Right cardiac atrium (tissue), 5 donors: ENCODE measurements around the gene DHRS4. TPM values are rescaled to one million over a fixed set of nuclear protein-coding genes. Genes with fewer than 3 reads are reported as not detected.
"Not testable (repeated sequence)": the region's sequence is repeated elsewhere in the genome, so short reads cannot be mapped to it uniquely, and the experiment has no call there.

ENCODE experiments used
- ATAC-seq, 2 donors: fragments of 200-7000 bp; cut with Tn5 transposase; one replicate each; pipeline versions ENCODE4 v1.8.0 to v1.9.1; 2020; ENCODE audit warnings: moderate library complexity in 2 of 2, mild to moderate bottlenecking in 1 of 2
- DNase-seq, 3 donors: peaks; one replicate each; pipeline ENCODE4 v3.0.0-alpha.2; 2020
- H3K27ac ChIP-seq: one replicate; pipeline ENCODE4 v1.5.1; 2013; ENCODE audit warnings: mild to moderate bottlenecking, low read length, control low read depth, moderate library complexity
- H3K27me3 ChIP-seq: one replicate; pipeline ENCODE4 v1.6.1; 2013; ENCODE audit not compliant: control insufficient read depth, insufficient read depth
- H3K4me1 ChIP-seq: one replicate; pipeline ENCODE4 v1.6.1; 2013; ENCODE audit warnings: low read length; ENCODE audit not compliant: control insufficient read depth, insufficient read depth
- H3K4me3 ChIP-seq: one replicate; pipeline ENCODE4 v1.5.1; 2013; ENCODE audit warnings: low read length, control low read depth
- H3K9me3 ChIP-seq: one replicate; pipeline ENCODE4 v1.6.1; 2013; ENCODE audit warnings: low read length; ENCODE audit not compliant: control insufficient read depth
- WGBS: extraction: QIAGEN DNeasy Blood & Tissue Kit; methylation state at CpG from one replicate; pipeline ENCODE4 v1.1.7; 2013; 5-methylcytosine and 5-hydroxymethylcytosine counted together
- intact Hi-C, 4 donors: fragments of 100-400 bp; cut with DNase I; formaldehyde crosslinking; loops; one replicate each; pipeline versions ENCODE4 v1.11.0 to v1.14.0; 2022 to 2023
- polyA plus RNA-seq: library from polyadenylated mRNA; stranded (reverse); fragments of 200-250 nt; gene quantifications from one replicate; pipeline ENCODE4 v1.2.3, GENCODE V29; 2013
- total RNA-seq, 4 donors: library from RNA; stranded (reverse); fragmentation: NEBNext Ultra II Directional; extraction: Animal tissue kit (Norgen Biotek cat#: 25700); gene quantifications; one replicate each; pipeline ENCODE4 v1.2.1, GENCODE V29; 2021
- donor health status: healthy with polysubstance abuse.
- donor health status: DM: no; HTN: yes; CAD: no.
- donor health status: DM: no; HTN: no; CAD: no.
- donor health status: DM: no; HTN: yes; CAD: no; lungs with severe emphysema.
- donor health status: DM: yes; HTN: yes; CAD: no.

The DHRS4 gene
- total and polyA plus RNA-seq, 5 donors: 19.9 to 52.7 (median 27.4) TPM

DNA sequence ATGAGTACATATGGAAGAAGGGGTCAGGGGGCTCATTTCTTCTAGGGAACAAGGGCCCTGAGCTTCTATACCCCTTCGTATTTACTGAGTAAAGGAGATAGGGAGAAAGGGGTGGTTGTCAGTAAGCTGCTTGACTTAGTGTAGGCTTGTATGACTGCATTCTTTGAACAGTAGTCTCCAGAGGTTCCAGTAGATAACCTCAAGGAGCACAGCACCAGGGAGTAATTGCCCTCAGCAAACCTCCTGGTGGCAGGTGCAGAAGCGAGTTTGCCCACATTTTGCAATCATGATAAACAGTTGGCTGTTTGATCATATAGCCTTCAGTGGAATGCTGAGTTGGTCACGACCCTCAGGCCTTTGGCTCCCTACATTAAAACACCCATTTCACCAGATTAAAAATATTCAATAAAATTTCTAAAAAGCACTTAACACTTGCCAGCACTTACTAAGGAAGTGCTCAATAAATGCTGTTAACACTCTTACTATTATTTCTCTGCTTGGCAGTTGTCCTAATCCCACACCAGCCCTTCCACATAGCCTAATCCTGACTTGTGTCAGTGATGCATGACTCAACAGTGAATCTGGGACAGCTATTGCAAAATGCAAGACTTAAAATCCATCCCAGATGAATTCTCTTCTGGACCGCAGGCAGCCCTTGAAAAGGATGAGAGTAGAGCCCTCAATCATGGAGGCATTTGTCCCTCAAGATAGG, 31.5 kb downstream of the DHRS4 start:
- WGBS: 63% methylated on average over 4 of the region's 4 CpGs
- H3K27ac ChIP-seq: no peak overlapping the region
- ATAC-seq (peak; percentile 47 to 67), DNase-seq (peak in 2 of 3 donors; percentile 20 to 33)
- H3K4me3 ChIP-seq: no peak overlapping the region
- no peaks in the 10 kb centered on the region for H3K27me3 ChIP-seq
- H3K9me3 ChIP-seq: no peaks in the 10 kb centered on the region
- no peaks in the 10 kb centered on the region for H3K4me1 ChIP-seq
- intact Hi-C loops: loop anchor here in 2 of 4 donors (5.0 to 10.0 kb wide), 2 partner anchors 52 to 110 kb away; partner anchors contain the start of gene PCK2 (in 2 of the 2)

DNA sequence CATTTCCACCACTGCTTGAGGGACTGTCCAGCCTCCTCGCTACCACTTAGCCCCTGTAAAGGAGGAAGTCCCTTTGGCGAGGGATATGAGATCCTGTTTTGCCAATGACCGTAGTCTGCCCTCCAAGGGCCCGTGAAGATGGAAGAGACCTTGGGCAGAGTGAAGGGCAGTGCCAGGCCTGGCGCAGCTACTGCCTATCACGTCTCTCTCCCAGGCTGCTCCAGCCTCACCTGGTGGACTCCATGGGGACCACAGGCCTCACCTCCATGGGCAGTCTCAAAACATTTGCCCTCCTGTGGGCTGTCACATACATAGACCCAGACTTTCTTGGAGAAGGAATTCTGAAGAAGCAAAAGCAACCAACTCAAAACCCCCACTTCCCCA, 34.6 kb downstream of the DHRS4 start:
- H3K9me3 ChIP-seq, DNase-seq: not testable (repeated sequence)
- peak in 1 of 2 donors; percentile 9 for ATAC-seq

DNA sequence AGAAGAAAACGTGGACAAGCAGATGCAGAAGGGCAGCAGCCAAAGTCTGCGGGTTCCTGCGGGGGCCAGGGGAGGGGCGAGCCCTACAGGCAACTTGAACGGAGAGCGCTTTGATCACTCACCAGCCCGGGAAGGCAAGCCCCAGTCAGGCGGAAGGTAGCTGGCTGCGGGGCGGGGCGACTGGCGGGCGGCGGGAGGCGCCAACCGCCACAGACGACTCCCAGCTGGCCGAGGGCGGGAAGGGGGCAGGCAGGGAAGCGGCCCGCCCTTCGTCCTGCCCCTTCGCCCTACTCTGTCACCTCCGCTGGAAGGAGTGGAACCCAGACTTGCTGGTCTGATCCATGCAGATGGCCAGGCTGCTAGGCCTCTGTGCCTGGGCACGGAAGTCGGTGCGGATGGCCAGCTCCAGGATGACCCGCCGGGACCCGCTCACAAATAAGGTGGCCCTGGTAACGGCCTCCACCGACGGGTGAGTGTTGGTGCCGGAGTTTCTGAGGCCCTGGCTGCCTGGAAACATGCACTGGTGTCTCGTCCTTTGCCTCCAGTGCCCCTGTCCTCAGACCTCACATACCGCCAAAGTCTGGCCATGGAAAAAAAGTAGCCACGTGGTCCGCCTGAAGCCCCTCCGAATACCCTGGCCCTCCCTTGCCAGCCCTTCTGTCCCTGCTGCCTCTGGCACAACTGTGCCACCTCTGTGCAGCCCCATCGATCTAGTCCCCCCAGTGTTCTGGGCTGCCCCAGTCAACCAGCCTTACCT, 35.2 kb downstream of the DHRS4 start, which contains the start of gene DHRS4L2:
DHRS4L2 (plus strand) TSS at position 323 of the 757 bp plus-strand sequence; CDS start at position 342, 19 bp downstream.
- peak within 1 kb of the TSS; percentile 31 for H3K27ac ChIP-seq
- not testable (repeated sequence) for H3K4me1 ChIP-seq, H3K27me3 ChIP-seq, H3K9me3 ChIP-seq
- ATAC-seq (peak; percentile 95 to 97), DNase-seq (peak; percentile 91 to 96 (median 93))
- H3K4me3 ChIP-seq: peak within 1 kb of the TSS; percentile 18
- intact Hi-C loops: loop anchor here in 2 of 4 donors (5.0 to 10.0 kb wide), 2 partner anchors 49 to 106 kb away; partner anchors contain the start of gene PCK2 (in 2 of the 2)
- 9% methylated on average over 40 of the region's 40 CpGs for WGBS

More for the DNA sequence above, 34.6 kb downstream of the DHRS4 start:
- not testable (repeated sequence) for H3K4me3 ChIP-seq, H3K27ac ChIP-seq, H3K27me3 ChIP-seq, H3K4me1 ChIP-seq
- intact Hi-C loops: loop anchor here in 2 of 4 donors (5.0 to 10.0 kb wide), 2 partner anchors 49 to 107 kb away; partner anchors contain the start of gene PCK2 (in 2 of the 2)
- WGBS: 67% methylated on average over 6 of the region's 6 CpGs

DNA sequence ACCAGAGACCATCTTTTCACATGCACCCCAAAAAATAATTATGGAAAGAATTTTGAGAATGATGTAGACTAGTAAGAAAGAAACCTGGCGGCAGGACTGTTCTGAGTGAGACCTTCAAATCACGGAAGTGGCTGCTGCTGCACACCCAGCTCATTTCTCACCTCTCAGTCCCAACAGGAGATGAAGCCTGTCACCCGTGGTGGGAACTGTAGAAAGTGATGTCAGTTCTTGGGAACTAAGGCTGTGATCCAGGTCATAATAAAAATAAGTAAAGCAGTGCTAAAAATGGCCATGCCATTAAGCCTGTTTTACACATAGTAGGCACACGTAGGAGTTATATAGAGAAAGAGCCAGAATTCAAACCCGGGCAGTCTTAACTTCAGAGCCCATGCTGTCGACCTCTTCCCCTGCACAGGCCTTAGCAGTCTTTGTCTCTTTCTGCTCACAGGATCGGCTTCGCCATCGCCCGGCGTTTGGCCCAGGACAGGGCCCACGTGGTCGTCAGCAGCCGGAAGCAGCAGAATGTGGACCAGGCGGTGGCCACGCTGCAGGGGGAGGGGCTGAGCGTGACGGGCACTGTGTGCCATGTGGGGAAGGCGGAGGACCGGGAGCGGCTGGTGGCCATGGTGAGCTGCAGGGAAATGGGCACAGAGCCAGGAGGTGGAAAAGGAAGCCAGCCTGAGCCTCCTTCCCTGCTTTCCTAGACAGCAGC, 36.3 kb downstream of the DHRS4 start:
- WGBS: 60% methylated on average over 21 of the region's 21 CpGs
- peak; percentile 65 to 79 (median 75) for DNase-seq
- peak; percentile 7 to 20 for ATAC-seq
- H3K9me3 ChIP-seq, H3K27ac ChIP-seq, H3K4me3 ChIP-seq, H3K4me1 ChIP-seq, H3K27me3 ChIP-seq: not testable (repeated sequence)
- intact Hi-C loops: loop anchor here in 2 of 4 donors (5.0 to 10.0 kb wide), 2 partner anchors 47 to 105 kb away; partner anchors contain the start of gene PCK2 (in 2 of the 2)

DNA sequence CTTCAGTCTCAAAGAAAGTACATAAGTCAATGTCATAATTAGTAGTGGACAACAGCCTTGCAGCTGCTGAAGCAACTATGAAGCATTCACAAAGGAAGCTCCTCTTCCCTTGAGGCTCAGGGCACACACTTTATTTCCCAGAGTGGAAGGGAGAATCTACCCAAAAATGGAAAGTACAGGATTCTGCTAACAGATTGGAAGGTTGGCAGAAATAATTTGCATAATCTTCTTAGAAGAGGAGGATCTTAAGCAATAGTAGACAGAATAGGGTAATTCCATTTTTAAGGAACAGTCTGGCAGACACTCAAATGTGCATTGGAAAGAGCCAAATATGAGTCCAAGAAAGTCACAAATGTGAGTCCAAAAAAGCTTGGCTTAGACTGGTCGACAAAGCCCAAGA, 37.4 kb downstream of the DHRS4 start:
- H3K4me3 ChIP-seq, DNase-seq, intact Hi-C loops, ATAC-seq, H3K4me1 ChIP-seq, H3K27me3 ChIP-seq, H3K27ac ChIP-seq, H3K9me3 ChIP-seq: not testable (repeated sequence)
- 65% methylated on average over 1 of the region's 1 CpG for WGBS

DNA sequence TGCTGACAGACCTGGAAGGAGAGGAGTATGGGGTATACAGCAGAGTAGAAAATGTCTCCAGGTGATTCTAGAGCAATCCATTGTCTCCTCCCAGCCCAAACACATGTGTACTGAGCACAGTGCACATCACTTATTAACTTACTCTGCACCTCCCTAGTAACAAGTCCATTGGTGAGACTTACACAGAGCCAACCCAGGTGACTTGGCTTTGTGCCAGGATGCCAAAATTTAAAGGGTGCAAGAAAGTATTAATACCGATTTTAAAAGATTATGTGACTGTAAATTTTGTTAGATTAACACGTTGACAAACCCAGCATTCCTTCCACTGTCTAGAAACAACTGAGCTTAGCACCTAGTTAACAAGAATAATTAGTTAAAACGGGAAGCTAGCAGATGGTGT, 39.5 kb downstream of the DHRS4 start:
- H3K4me3 ChIP-seq, H3K27me3 ChIP-seq, ATAC-seq, DNase-seq, intact Hi-C loops, H3K4me1 ChIP-seq, H3K9me3 ChIP-seq, H3K27ac ChIP-seq: not testable (repeated sequence)
- WGBS: 82% methylated on average over 3 of the region's 3 CpGs

DNA sequence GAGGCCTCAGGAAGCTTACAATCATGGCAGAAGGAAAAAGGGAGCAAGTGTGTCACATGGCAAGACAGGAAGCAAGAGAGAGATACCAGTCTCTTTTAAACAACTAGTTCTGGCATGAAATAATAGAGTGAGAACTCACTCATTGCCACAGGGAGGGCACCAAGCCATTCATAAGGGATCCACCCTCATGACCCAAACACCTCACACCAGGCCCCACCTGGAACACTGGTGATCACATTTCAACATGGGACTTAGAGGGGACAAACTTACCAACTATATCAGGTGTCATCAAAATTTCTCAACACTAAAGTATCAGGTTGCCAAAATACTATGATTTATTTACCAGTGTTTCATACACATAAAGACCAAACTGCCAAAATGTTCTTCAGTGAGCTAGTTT, 42.4 kb downstream of the DHRS4 start:
- ATAC-seq, intact Hi-C loops: not testable (repeated sequence)

DNA sequence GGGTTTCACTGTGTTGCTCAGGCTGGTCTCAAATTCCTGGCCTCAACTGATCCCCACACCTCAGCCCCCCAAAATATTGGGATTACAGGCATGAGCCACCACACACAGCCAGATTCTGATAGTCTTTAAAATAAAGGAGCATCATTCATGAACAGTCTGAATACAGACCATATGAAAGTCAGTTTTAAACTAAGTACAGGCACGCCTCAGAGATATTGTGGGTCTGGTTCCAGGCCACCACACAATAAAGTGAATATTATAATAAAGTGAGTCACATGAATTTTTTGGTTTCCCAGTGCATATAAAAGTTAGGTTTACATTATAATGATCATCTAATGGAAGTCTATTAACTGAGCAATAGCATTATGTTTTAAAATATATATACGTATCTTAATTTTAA, 43.3 kb downstream of the DHRS4 start:
- H3K4me1 ChIP-seq, DNase-seq, H3K27me3 ChIP-seq, ATAC-seq, H3K4me3 ChIP-seq, intact Hi-C loops, H3K9me3 ChIP-seq, H3K27ac ChIP-seq: not testable (repeated sequence)
- WGBS: 95% methylated on average over 1 of the region's 2 CpGs

More for the DNA sequence above, 42.4 kb downstream of the DHRS4 start:
- not testable (repeated sequence) for H3K27ac ChIP-seq, H3K27me3 ChIP-seq, DNase-seq, H3K4me3 ChIP-seq, H3K9me3 ChIP-seq, H3K4me1 ChIP-seq

DNA sequence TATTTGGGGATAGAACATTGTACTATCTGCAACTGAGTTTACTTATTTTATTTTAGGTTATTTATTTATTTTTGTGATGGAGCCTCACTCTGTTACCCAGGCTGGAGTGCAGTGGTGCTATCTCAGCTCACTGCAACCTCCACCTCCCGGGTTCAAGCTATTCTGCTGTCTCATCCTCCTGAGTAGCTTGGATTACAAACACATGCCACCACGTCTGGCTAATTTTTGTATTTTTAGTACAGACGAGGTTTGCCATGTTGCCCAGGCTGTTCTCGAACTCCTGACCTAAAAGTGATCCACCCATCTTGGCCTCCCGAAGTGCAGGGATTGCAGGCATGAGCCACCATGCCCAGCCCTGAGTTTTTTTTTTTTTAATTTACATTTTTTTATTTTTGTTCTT, 46.1 kb downstream of the DHRS4 start:
- WGBS: 90% methylated on average over 2 of the region's 5 CpGs
- DNase-seq, H3K27me3 ChIP-seq, ATAC-seq, H3K4me3 ChIP-seq, H3K27ac ChIP-seq, H3K9me3 ChIP-seq, H3K4me1 ChIP-seq, intact Hi-C loops: not testable (repeated sequence)

DNA sequence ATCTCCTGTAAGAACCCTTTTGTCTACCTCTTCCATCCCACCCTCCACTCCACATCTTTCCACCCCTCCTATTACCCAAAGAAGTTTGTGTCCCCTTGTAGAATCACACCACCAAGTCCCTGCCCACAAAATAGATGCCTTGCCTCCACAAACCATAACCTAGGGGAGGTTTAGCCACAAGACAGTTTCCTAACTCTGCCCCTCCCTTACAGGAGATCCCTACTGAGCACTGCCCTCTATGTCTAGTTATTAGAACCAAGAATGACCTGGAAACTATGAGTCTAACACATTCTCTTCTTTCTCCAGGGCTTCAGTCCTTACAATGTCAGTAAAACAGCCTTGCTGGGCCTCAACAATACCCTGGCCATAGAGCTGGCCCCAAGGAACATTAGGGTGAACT, 47.5 kb downstream of the DHRS4 start:
- H3K27me3 ChIP-seq, DNase-seq, ATAC-seq, H3K4me1 ChIP-seq, H3K4me3 ChIP-seq, intact Hi-C loops, H3K27ac ChIP-seq, H3K9me3 ChIP-seq: not testable (repeated sequence)
